ENCODE measurements around the gene CIAPIN1. TPM values are rescaled to one million over a fixed set of nuclear protein-coding genes. Genes with fewer than 3 reads are reported as not detected.

CIAPIN1 gene
- total RNA-seq, 1 experiment from 2014 or later = 68.5 TPM

DNA sequence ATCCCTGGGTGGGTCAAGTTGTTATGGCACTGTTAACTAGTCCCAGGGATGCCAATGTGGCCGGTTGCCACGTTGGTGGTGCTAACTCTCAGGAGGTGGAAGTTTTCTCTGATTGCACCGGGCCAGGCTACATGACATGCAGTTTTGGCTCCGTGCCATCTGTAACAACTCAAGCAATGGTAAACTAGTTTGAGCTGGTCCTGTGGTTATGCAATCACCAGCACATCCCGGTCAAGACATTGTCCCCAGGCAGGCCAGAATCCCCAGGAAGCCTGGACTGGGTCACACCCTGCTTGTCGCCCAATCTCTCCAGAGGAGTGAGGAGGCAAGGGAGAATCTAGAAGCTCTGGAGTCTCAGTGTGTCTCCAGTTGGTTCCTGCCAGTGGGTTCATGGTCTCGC is 52.7 kb downstream of the CIAPIN1 start:
- POLR2A ChIA-PET = no interaction called here
- Histone ChIP-seq H3K36me3 (ENCODE audit: control insufficient read depth in 1 of 2, insufficient read depth in 2 of 2, low read length in 2 of 2) (no peaks in the 10 kb centered on the region), H3K4me2 (ENCODE audit: low read length) (no peak overlapping the region), H3K27me3 (ENCODE audit: insufficient read depth, low read length) (no peaks in the 10 kb centered on the region), H4K20me1 (ENCODE audit: insufficient read depth) (no peaks in the 10 kb centered on the region), H3K27ac (ENCODE audit: low read depth, low read length) (no peak overlapping the region), H3K79me2 (ENCODE audit: insufficient read depth, low read length) (no peaks in the 10 kb centered on the region), H3K4me3 (replicated peaks in 1 of 2; ENCODE audit: low read depth in 1 of 2, low read length in 2 of 2) (no peak overlapping the region), H3K9me2 (ENCODE audit: insufficient read depth) (no peaks in the 10 kb centered on the region), H3K9ac (ENCODE audit: low read length) (no peak overlapping the region), H2AFZ (ENCODE audit: low read depth, low read length, poor library complexity, severe bottlenecking) (no peak overlapping the region), H3K4me1 (ENCODE audit: control insufficient read depth in 1 of 2, insufficient read depth in 2 of 2, low read length in 2 of 2) (no peaks in the 10 kb centered on the region), H3K9me3 (ENCODE audit: control insufficient read depth in 1 of 2, insufficient read depth in 1 of 2, low read depth in 1 of 2, low read length in 2 of 2) (no peaks in the 10 kb centered on the region)
- no TSS peak for BruUV-seq (replicated peaks)
- RAD21 ChIA-PET (ENCODE audit: low non-redundant PET in 1 of 2, low total read pairs in 2 of 2, uncharacterized antibody in 2 of 2, unreplicated experiment in 2 of 2) = no interaction called here
- DNase-seq (ENCODE audit: low read depth, low spot score) = no peak
- CTCF ChIA-PET = no interaction called here
- ATAC-seq = no peak
- intact Hi-C loops (cut with micrococcal nuclease) = no loop called here
- TF ChIP-seq CEBPB (IDR thresholded peaks at IDR 0.05; ENCODE audit: low read depth) (0 out of 2 replicates have a peak, but pooled peaks have one; percentile 17), RAD21 (IDR thresholded peaks at IDR 0.05; ENCODE audit: low read depth) (no peak)

DNA sequence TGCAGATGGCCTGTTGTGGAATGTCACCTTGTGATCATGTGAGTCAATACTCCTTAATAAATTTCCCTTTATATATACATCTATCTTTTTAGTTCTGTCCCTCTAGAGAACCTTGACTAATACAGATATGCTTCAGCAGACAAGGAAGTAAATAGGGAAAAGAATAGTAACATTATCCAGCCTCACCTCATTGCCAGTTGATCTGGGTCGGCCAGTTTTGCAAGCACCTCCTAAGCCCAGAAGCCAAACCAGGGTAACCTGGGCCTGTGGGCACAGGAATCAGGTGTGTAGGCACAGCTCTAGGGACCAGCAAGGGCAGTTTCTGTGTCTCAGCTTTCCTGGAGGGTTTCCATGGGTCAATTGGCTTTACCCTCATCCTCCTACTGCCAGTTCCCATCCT is 54.5 kb downstream of the CIAPIN1 start:
- no peak overlapping the region for H3K9ac ChIP-seq (ENCODE audit: low read length)
- no TSS peak for BruUV-seq (replicated peaks)
- no peaks in the 10 kb centered on the region for H3K9me2 ChIP-seq (ENCODE audit: insufficient read depth)
- H3K9me3 ChIP-seq (ENCODE audit: control insufficient read depth in 1 of 2, insufficient read depth in 1 of 2, low read depth in 1 of 2, low read length in 2 of 2) = no peaks in the 10 kb centered on the region
- ATAC-seq = no peak
- intact Hi-C loops (cut with micrococcal nuclease) = no loop called here
- POLR2A ChIA-PET = no interaction called here
- H4K20me1 ChIP-seq (ENCODE audit: insufficient read depth) = no peaks in the 10 kb centered on the region
- CTCF ChIA-PET = no interaction called here
- no peaks in the 10 kb centered on the region for H3K4me1 ChIP-seq (ENCODE audit: control insufficient read depth in 1 of 2, insufficient read depth in 2 of 2, low read length in 2 of 2)
- no peaks in the 10 kb centered on the region for H3K79me2 ChIP-seq (ENCODE audit: insufficient read depth, low read length)
- H3K27ac ChIP-seq (ENCODE audit: low read depth, low read length) = no peak overlapping the region
- no peak overlapping the region for H3K4me2 ChIP-seq (ENCODE audit: low read length)
- 0 out of 2 replicates have a peak, but pooled peaks cover 3% of the 10 kb centered on the region for H3K27me3 ChIP-seq (ENCODE audit: insufficient read depth, low read length)
- no peak overlapping the region for H3K4me3 ChIP-seq (replicated peaks in 1 of 2; ENCODE audit: low read depth in 1 of 2, low read length in 2 of 2)
- no peaks in the 10 kb centered on the region for H3K36me3 ChIP-seq (ENCODE audit: control insufficient read depth in 1 of 2, insufficient read depth in 2 of 2, low read length in 2 of 2)
- DNase-seq (ENCODE audit: low read depth, low spot score) = no peak
- no peak for TF ChIP-seq CBX3 (IDR thresholded peaks at IDR 0.05; ENCODE audit: low read depth)
- no peak for TF ChIP-seq POLR2AphosphoS5 (IDR thresholded peaks at IDR 0.05; ENCODE audit: low read depth, low read length)
- no peak for TF ChIP-seq ZFX (IDR thresholded peaks at IDR 0.05)
- no peak overlapping the region for H2AFZ ChIP-seq (ENCODE audit: low read depth, low read length, poor library complexity, severe bottlenecking)
- RAD21 ChIA-PET (ENCODE audit: low non-redundant PET in 1 of 2, low total read pairs in 2 of 2, uncharacterized antibody in 2 of 2, unreplicated experiment in 2 of 2) = no interaction called here
